Endothelial cell of umbilical vein (primary cell): ENCODE results near the gene LRP1B. TPM values are rescaled to one million over a fixed set of nuclear protein-coding genes. Genes with fewer than 3 reads are reported as not detected.

Source experiments
- BruUV-seq: library from RNA; stranded (reverse); fragments of 400-500 nt; replicated peaks from 2 replicates; lab custom pipeline; 2021; lab: Mats Ljungman, UMichigan
- CTCF ChIA-PET: fragments of 300-600, 350-600 bp; sonication (Branson Sonifier 250); formaldehyde crosslinking; loops from one replicate; lab custom pipeline; 2021; ENCODE audit warnings: antibody characterized with exemption, inconsistent platforms; lab: Charles Lee
- POLR2A ChIA-PET: fragments of 300-600, 350-600 bp; sonication (Branson Sonifier 250); formaldehyde crosslinking; loops from one replicate; lab custom pipeline; 2021; ENCODE audit warnings: antibody characterized with exemption, inconsistent platforms; lab: Charles Lee
- DNase-seq: peaks from one replicate; pipeline ENCODE4 v3.0.0-alpha.2; 2011; ENCODE audit warnings: low read depth, low spot score
- FAIRE-seq: peaks from 2 replicates; lab custom pipeline; 2011; peaks lifted over from hg19 to GRCh38; lab: Jason Lieb, UNC
- H2AFZ ChIP-seq: 2 replicates; pipeline ENCODE4 v1.6.0; 2012; ENCODE audit warnings: low read depth, low read length, control low read depth, inconsistent platforms
- H3K27ac ChIP-seq: 2 replicates; pipeline ENCODE4 v1.5.1; 2011; ENCODE audit warnings: low read depth, mild to moderate bottlenecking, control low read depth, low read length, moderate library complexity; ENCODE audit not compliant: insufficient read depth
- H3K27me3 ChIP-seq, 2 experiments: 2 replicates each; pipeline versions ENCODE4 v1.6.0 to v1.6.1; 2011; ENCODE audit warnings: low read length in 2 of 2, mixed read lengths in 1 of 2; ENCODE audit not compliant: control insufficient read depth in 2 of 2, insufficient read depth in 2 of 2
- H3K36me3 ChIP-seq, 2 experiments: 2 replicates in 1 of 2; 3 replicates in 1 of 2; pipeline ENCODE4 v1.5.1; 2011; ENCODE audit warnings: low read length in 2 of 2, mild to moderate bottlenecking in 1 of 2, moderate library complexity in 1 of 2; ENCODE audit not compliant: control insufficient read depth in 2 of 2, insufficient read depth in 2 of 2; ENCODE audit errors: extremely low read depth in 1 of 2
- H3K4me1 ChIP-seq: 3 replicates; pipeline ENCODE4 v1.5.1; 2011; ENCODE audit warnings: mild to moderate bottlenecking, low read length; ENCODE audit not compliant: control insufficient read depth, insufficient read depth; ENCODE audit errors: extremely low read depth
- H3K4me2 ChIP-seq: 2 replicates; pipeline ENCODE4 v1.6.1; 2011; ENCODE audit warnings: low read length, control low read depth, mixed read lengths; ENCODE audit not compliant: insufficient read depth
- H3K4me3 ChIP-seq, 3 experiments: fragments of 200-600 bp in 1 of 3; sonication (generic), shearing (Covaris generic) in 1 of 3; replicated peaks in 1 of 3; 2 replicates each; pipeline ENCODE4 v1.5.1; 2011 to 2016; ENCODE audit warnings: control low read depth in 3 of 3, low read length in 3 of 3, mild to moderate bottlenecking in 2 of 3, inconsistent platforms in 1 of 3, low read depth in 1 of 3, moderate library complexity in 1 of 3; ENCODE audit not compliant: insufficient read depth in 1 of 3
- H3K79me2 ChIP-seq: 2 replicates; pipeline ENCODE4 v1.6.0; 2012; ENCODE audit warnings: low read length, inconsistent platforms; ENCODE audit not compliant: control insufficient read depth, insufficient read depth
- H3K9ac ChIP-seq: replicated peaks from 2 replicates; pipeline ENCODE3; 2011; ENCODE audit warnings: low read length, control low read depth; ENCODE audit not compliant: insufficient read depth; ENCODE audit errors: extremely low read depth
- H3K9me1 ChIP-seq: replicated peaks from 3 replicates; pipeline ENCODE4 v1.6.0; 2011; ENCODE audit warnings: mild to moderate bottlenecking, low read length; ENCODE audit not compliant: control insufficient read depth, insufficient read depth; ENCODE audit errors: extremely low read depth
- H3K9me3 ChIP-seq: replicated peaks from 2 replicates; pipeline ENCODE4 v1.5.1; 2012; ENCODE audit warnings: low read length, inconsistent platforms; ENCODE audit not compliant: control insufficient read depth, insufficient read depth
- H4K20me1 ChIP-seq: replicated peaks from 2 replicates; pipeline ENCODE3; 2011; ENCODE audit warnings: mild to moderate bottlenecking, low read length; ENCODE audit not compliant: control insufficient read depth, insufficient read depth; ENCODE audit errors: extremely low read depth
- CTCF ChIP-seq, 2 donors: IDR thresholded peaks; 1 replicate in 1 of 2; 2 replicates in 1 of 2; pipeline ENCODE4 v1.5.1; 2011; ENCODE audit warnings: low read length in 2 of 2, mild to moderate bottlenecking in 2 of 2, moderate library complexity in 2 of 2, control low read depth in 1 of 2, inconsistent platforms in 1 of 2, low read depth in 1 of 2; ENCODE audit not compliant: insufficient read depth in 1 of 2; ENCODE audit errors: extremely low read depth in 1 of 2
- EZH2 ChIP-seq: IDR thresholded peaks from 2 replicates; pipeline ENCODE4 v1.6.1; 2012; ENCODE audit warnings: borderline replicate concordance, low read depth, mild to moderate bottlenecking, moderate library complexity, low read length, inconsistent platforms; ENCODE audit not compliant: severe bottlenecking
- FOS ChIP-seq: IDR thresholded peaks from 2 replicates; pipeline ENCODE4 v1.6.1; 2011; ENCODE audit warnings: mild to moderate bottlenecking, low read length, moderate library complexity, borderline replicate concordance; ENCODE audit not compliant: insufficient read depth
- GATA2 ChIP-seq: IDR thresholded peaks from 2 replicates; pipeline ENCODE4 v1.7.0; 2011; ENCODE audit warnings: low read depth, mild to moderate bottlenecking, moderate library complexity, mixed read lengths, low read length; ENCODE audit not compliant: insufficient read length, insufficient read depth
- JUN ChIP-seq: IDR thresholded peaks from 2 replicates; pipeline ENCODE4 v1.6.1; 2011; ENCODE audit warnings: borderline replicate concordance, low read depth; ENCODE audit not compliant: insufficient read length, insufficient read depth
- MAX ChIP-seq: IDR thresholded peaks from 2 replicates; pipeline ENCODE4 v1.6.1; 2011; ENCODE audit not compliant: insufficient read depth, insufficient read length
- MYC ChIP-seq: IDR thresholded peaks from one replicate; pipeline ENCODE4 v1.6.1; 2011; ENCODE audit warnings: mild to moderate bottlenecking, low read depth, low read length
- POLR2A ChIP-seq: IDR thresholded peaks from 2 replicates; pipeline ENCODE4 v1.6.1; 2012; ENCODE audit warnings: low read depth, mild to moderate bottlenecking, control low read depth, low read length
- POLR2AphosphoS5 ChIP-seq: IDR thresholded peaks from 2 replicates; pipeline ENCODE4 v1.6.1; 2012; ENCODE audit warnings: low read depth, mild to moderate bottlenecking, control low read depth, low read length, moderate library complexity; ENCODE audit not compliant: insufficient read depth
- dilution Hi-C: fragments of 300-500 bp; cut with MboI; formaldehyde crosslinking; loops from one replicate; pipeline ENCODE4 v1.15.0; 2019; ENCODE audit warnings: low sequenced_read_pairs; ENCODE audit not compliant: extremely low pct_ligation_motif_present
- intact Hi-C: fragments of 100-400 bp; cut with micrococcal nuclease; formaldehyde crosslinking; loops from one replicate; pipeline ENCODE4 v1.10.0; 2022
- polyA plus RNA-seq, 4 experiments: library from polyadenylated mRNA; depleted of rRNA in 3 of 4; stranded (reverse) in 3 of 4; unstranded in 1 of 4; fragments of >200 nt; gene quantifications; 2 replicates each; pipeline versions ENCODE4 v1.2.1 to v1.2.3, GENCODE V29; 2011 to 2012; ENCODE audit warnings: missing spikeins in 1 of 4
- total RNA-seq: library from RNA; stranded (reverse); gene quantifications from 2 replicates; pipeline ENCODE4 v1.2.3, GENCODE V29; 2021

LRP1B gene
- total and polyA plus RNA-seq, 2 donors (not counting 3 experiments of a cell fraction or from before 2014, with no cell fraction given), result 0.03 to 0.07 TPM

- no peak for TF ChIP-seq MYC
- TF ChIP-seq GATA2, result no peak
- TF ChIP-seq FOS, result no peak
- no peak for TF ChIP-seq EZH2
- TF ChIP-seq POLR2A, result no peak
- no peak for TF ChIP-seq CTCF (IDR thresholded peaks at IDR 0.05; ENCODE audit: extremely low read depth in 1 of 2, insufficient read depth in 1 of 2, low read depth in 1 of 2, low read length in 2 of 2)
- TF ChIP-seq POLR2AphosphoS5, result no peak
- TF ChIP-seq JUN, result no peak
- no peak for TF ChIP-seq MAX
- Histone ChIP-seq H3K79me2 (no peaks in the 10 kb centered on the region), H3K9ac (no peak overlapping the region), H3K27me3 (no peaks in the 10 kb centered on the region), H4K20me1 (no peaks in the 10 kb centered on the region), H3K4me1 (no peaks in the 10 kb centered on the region), H3K36me3 (no peaks in the 10 kb centered on the region), H3K9me1 (no peaks in the 10 kb centered on the region), H3K4me3 (no peak overlapping the region), H2AFZ (no peak overlapping the region), H3K4me2 (no peak overlapping the region), H3K27ac (no peak overlapping the region), H3K9me3 (no peaks in the 10 kb centered on the region)
- intact Hi-C loops, result no loop called here
- DNase-seq, result no peak
- CTCF ChIA-PET, result no interaction called here
- BruUV-seq, result no TSS peak
- dilution Hi-C loops, result no loop called here
- no peak for FAIRE-seq
- POLR2A ChIA-PET, result no interaction called here
Measured at GRCh38 chr2:140814141-140814540, 1316.7 kb downstream of the LRP1B start.
